Neural progenitor cell (in vitro differentiated cells): ENCODE data around the gene AK3. TPM values are rescaled to one million over a fixed set of nuclear protein-coding genes. Genes with fewer than 3 reads are reported as not detected.

ENCODE experiments used
- DNase-seq: peaks from one replicate; pipeline ENCODE4 v3.0.0-alpha.2; 2016; ENCODE audit warnings: low spot score
- H2AFZ ChIP-seq: fragments of 200-600 bp; sonication (generic); replicated peaks from 2 replicates; pipeline ENCODE4 v1.6.1; 2016; ENCODE audit warnings: antibody characterized with exemption
- H3F3A ChIP-seq: fragments of 200-600 bp; sonication (generic); 2 replicates; pipeline ENCODE4 v1.6.1; 2016; ENCODE audit warnings: antibody characterized with exemption, low read depth
- H3K27ac ChIP-seq: fragments of 200-600 bp; sonication (generic); 2 replicates; pipeline ENCODE4 v1.5.1; 2016; ENCODE audit warnings: mild to moderate bottlenecking
- H3K27me3 ChIP-seq: fragments of 200-600 bp; sonication (generic); 2 replicates; pipeline ENCODE4 v1.6.1; 2016; ENCODE audit warnings: mild to moderate bottlenecking, moderate library complexity
- H3K36me3 ChIP-seq: fragments of 200-600 bp; sonication (generic); 2 replicates; pipeline ENCODE4 v1.5.1; 2016
- H3K4me1 ChIP-seq: fragments of 200-600 bp; sonication (generic); 2 replicates; pipeline ENCODE4 v1.6.1; 2016; ENCODE audit warnings: mixed run types
- H3K4me2 ChIP-seq: fragments of 200-600 bp; sonication (generic); 2 replicates; pipeline ENCODE4 v1.6.1; 2016
- H3K4me3 ChIP-seq: fragments of 200-600 bp; sonication (generic); 2 replicates; pipeline ENCODE4 v1.5.1; 2016
- H3K79me2 ChIP-seq: fragments of 200-600 bp; sonication (generic); 2 replicates; pipeline ENCODE4 v1.6.1; 2016; ENCODE audit warnings: low read depth
- H3K9ac ChIP-seq: fragments of 200-600 bp; sonication (generic); 2 replicates; pipeline ENCODE4 v1.6.1; 2016
- H3K9me3 ChIP-seq: fragments of 200-600 bp; sonication (generic); 2 replicates; pipeline ENCODE4 v1.5.1; 2016; ENCODE audit warnings: low read depth
- H4K20me1 ChIP-seq: fragments of 200-600 bp; sonication (generic); 2 replicates; pipeline ENCODE4 v1.6.1; 2016; ENCODE audit warnings: low read depth
- H3K27ac Mint-ChIP-seq: 3 replicates; pipeline ENCODE4 v1.8.0; 2021; ENCODE audit warnings: mixed read lengths
- H3K27me3 Mint-ChIP-seq: 2 replicates; pipeline ENCODE4 v1.8.0; 2022; ENCODE audit warnings: low read depth, mild to moderate bottlenecking, inconsistent platforms, moderate library complexity, mixed read lengths; ENCODE audit not compliant: insufficient read depth
- H3K36me3 Mint-ChIP-seq: 3 replicates; pipeline ENCODE4 v1.8.0; 2021; ENCODE audit warnings: mixed read lengths
- H3K4me1 Mint-ChIP-seq: 3 replicates; pipeline ENCODE4 v1.8.0; 2021; ENCODE audit warnings: mixed read lengths
- H3K4me3 Mint-ChIP-seq: 3 replicates; pipeline ENCODE4 v1.8.0; 2021; ENCODE audit warnings: mild to moderate bottlenecking, moderate library complexity, mixed read lengths
- H3K9me3 Mint-ChIP-seq: 3 replicates; pipeline ENCODE4 v1.8.0; 2020; ENCODE audit warnings: mixed read lengths
- EZH2 ChIP-seq: fragments of 200-600 bp; sonication (generic); IDR thresholded peaks from 2 replicates; pipeline ENCODE4 v1.6.1; 2017; ENCODE audit warnings: antibody characterized with exemption, mild to moderate bottlenecking, moderate library complexity
- EZH2phosphoT487 ChIP-seq: fragments of 200-600 bp; sonication (generic); IDR thresholded peaks from 2 replicates; pipeline ENCODE4 v1.6.1; 2017; ENCODE audit warnings: antibody characterized with exemption
- total RNA-seq: library from RNA; depleted of rRNA; stranded (reverse); fragments of >200 nt; gene quantifications from 2 replicates; pipeline ENCODE4 v1.2.3, GENCODE V29; 2015; ENCODE audit warnings: low replicate concordance
- TF ChIP-seq, protein P1 (sequence below): fragments of 200-600 bp; sonication (generic); IDR thresholded peaks from 2 replicates; pipeline ENCODE4 v1.5.1; 2017; ENCODE audit warnings: antibody characterized with exemption, mild to moderate bottlenecking

Gene AK3
- total RNA-seq, 1 donor from 2014 or later, result 54.8 TPM

DNA sequence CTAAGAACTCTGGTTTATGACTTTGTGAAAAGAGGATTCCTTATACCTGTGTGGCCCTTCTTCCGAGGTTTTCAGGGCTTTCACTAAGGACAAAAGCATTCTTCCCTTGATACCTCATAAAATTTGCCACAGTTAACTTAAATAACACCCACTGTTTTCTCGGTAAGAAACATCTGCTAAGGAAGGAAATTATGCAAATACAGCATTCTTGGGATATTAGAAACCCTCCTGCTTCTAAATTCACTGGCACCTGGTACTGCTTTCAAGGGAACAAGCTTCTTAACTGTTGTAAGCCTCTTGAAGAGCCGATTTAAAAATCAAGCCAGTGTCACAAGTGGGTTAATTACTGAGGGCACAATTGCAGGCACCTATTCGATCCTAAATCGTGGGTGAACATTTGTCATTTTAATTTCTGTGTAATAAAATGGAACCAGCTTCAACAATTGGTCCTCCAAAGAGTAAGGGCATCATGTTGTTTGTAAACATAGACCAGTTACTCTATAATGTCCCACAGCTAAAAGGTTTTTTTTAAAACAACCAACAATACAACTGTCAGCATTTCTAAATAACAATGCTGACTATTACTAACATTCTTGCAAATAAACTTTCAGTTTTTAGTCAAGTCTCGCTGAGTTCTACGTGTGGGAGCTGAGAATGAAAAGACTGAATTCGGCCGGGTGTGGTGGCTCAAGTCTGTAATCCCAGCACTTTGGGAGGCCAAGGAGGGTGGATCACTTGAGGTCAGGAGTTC is 26.6 kb downstream of the AK3 start:
- Histone ChIP-seq H3F3A (peaks cover 4% of the 10 kb centered on the region), H3K4me3 (no peak overlapping the region), H3K79me2 (no peaks in the 10 kb centered on the region), H3K36me3 (no peaks in the 10 kb centered on the region), H3K27ac (peak overlapping the region; percentile 58), H4K20me1 (no peaks in the 10 kb centered on the region), H3K4me1 (no peaks in the 10 kb centered on the region), H3K27me3 (no peaks in the 10 kb centered on the region), H3K4me2 (no peak overlapping the region), H3K9me3 (no peaks in the 10 kb centered on the region), H3K9ac (no peak overlapping the region), H2AFZ (no peak overlapping the region)
- Mint-ChIP-seq H3K4me1 (no peaks in the 10 kb centered on the region), H3K27me3 (peaks cover 2% of the 10 kb centered on the region), H3K4me3 (no peak overlapping the region), H3K9me3 (no peaks in the 10 kb centered on the region), H3K36me3 (peaks cover 23% of the 10 kb centered on the region), H3K27ac (no peak overlapping the region)
- no peak for TF ChIP-seq EZH2
- no peak for TF ChIP-seq EZH2phosphoT487
- TF ChIP-seq, protein P1, sequence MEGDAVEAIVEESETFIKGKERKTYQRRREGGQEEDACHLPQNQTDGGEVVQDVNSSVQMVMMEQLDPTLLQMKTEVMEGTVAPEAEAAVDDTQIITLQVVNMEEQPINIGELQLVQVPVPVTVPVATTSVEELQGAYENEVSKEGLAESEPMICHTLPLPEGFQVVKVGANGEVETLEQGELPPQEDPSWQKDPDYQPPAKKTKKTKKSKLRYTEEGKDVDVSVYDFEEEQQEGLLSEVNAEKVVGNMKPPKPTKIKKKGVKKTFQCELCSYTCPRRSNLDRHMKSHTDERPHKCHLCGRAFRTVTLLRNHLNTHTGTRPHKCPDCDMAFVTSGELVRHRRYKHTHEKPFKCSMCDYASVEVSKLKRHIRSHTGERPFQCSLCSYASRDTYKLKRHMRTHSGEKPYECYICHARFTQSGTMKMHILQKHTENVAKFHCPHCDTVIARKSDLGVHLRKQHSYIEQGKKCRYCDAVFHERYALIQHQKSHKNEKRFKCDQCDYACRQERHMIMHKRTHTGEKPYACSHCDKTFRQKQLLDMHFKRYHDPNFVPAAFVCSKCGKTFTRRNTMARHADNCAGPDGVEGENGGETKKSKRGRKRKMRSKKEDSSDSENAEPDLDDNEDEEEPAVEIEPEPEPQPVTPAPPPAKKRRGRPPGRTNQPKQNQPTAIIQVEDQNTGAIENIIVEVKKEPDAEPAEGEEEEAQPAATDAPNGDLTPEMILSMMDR, result no peak
- no peak for DNase-seq

DNA sequence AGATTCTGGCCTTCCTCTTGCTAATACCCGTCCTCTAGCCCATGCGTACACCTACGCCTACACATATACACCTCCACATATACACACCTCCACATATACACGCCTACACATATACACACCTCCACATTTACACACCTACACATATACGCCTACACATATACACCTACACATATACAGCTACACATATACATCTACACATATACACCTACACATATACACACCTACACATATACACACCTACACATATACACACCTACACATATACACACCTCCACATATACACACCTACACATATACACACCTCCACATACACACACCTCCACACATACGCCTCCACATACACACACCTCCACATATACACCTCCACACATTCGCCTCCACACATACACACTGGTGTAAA is 27.2 kb downstream of the AK3 start:
- H3K4me3 ChIP-seq, result no peak overlapping the region
- Mint-ChIP-seq H3K4me3 (no peak overlapping the region), H3K36me3 (peaks cover 21% of the 10 kb centered on the region), H3K27ac (no peak overlapping the region), H3K4me1 (no peaks in the 10 kb centered on the region), H3K27me3 (peaks cover 2% of the 10 kb centered on the region), H3K9me3 (no peaks in the 10 kb centered on the region)
- no peak overlapping the region for H2AFZ ChIP-seq
- no peak for DNase-seq
- no peaks in the 10 kb centered on the region for H3K27me3 ChIP-seq
- peaks cover 4% of the 10 kb centered on the region for H3F3A ChIP-seq
- no peaks in the 10 kb centered on the region for H3K4me1 ChIP-seq
- H3K79me2 ChIP-seq, result no peaks in the 10 kb centered on the region
- H3K4me2 ChIP-seq, result no peak overlapping the region
- no peak overlapping the region for H3K27ac ChIP-seq
- H3K9ac ChIP-seq, result no peak overlapping the region
- H3K36me3 ChIP-seq, result no peaks in the 10 kb centered on the region
- no peaks in the 10 kb centered on the region for H4K20me1 ChIP-seq
- TF ChIP-seq EZH2phosphoT487 (no peak), EZH2 (no peak)
- TF ChIP-seq, protein P1, result no peak
- H3K9me3 ChIP-seq, result no peaks in the 10 kb centered on the region

DNA sequence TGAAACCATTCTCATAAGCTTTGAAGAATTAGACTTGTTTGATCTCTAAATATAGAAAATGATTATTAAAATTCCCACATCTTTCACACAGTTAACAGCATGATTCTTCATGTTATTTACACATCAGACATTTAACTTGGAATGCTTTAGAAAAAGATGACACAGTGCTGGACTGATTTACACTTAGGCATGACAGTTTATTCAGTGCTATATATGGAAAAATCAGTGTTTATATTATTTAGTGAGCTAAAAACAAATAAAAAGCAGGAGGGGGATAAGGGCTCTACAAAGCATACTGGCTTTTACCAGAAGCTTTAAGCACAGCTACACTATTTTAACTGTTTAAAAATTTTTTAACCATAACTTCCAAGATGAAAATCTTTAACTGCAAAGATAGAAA is 31.6 kb downstream of the AK3 start:
- Histone ChIP-seq H3K4me2 (no peak overlapping the region), H4K20me1 (no peaks in the 10 kb centered on the region), H3K27ac (no peak overlapping the region), H2AFZ (no peak overlapping the region), H3K27me3 (no peaks in the 10 kb centered on the region), H3K36me3 (peaks cover 5% of the 10 kb centered on the region), H3K9ac (no peak overlapping the region), H3K4me3 (no peak overlapping the region), H3K79me2 (no peaks in the 10 kb centered on the region), H3K9me3 (no peaks in the 10 kb centered on the region), H3F3A (peaks cover 2% of the 10 kb centered on the region), H3K4me1 (peaks cover 9% of the 10 kb centered on the region)
- TF ChIP-seq, protein P1, result no peak
- no peak for TF ChIP-seq EZH2
- TF ChIP-seq EZH2phosphoT487, result no peak
- Mint-ChIP-seq H3K36me3 (peaks cover 14% of the 10 kb centered on the region), H3K27me3 (no peaks in the 10 kb centered on the region), H3K9me3 (no peaks in the 10 kb centered on the region), H3K4me3 (no peak overlapping the region), H3K4me1 (no peaks in the 10 kb centered on the region), H3K27ac (no peak overlapping the region)
- no peak for DNase-seq
